Motor neuron (in vitro differentiated cells): ENCODE measurements around the gene MFSD6. TPM values are rescaled to one million over a fixed set of nuclear protein-coding genes. Genes with fewer than 3 reads are reported as not detected.

Experiments
- ATAC-seq, 8 experiments: fragments of 200-7000 bp; cut with Tn5 transposase; replicated peaks in 6 of 8; 2 replicates each; pipeline ENCODE4 v1.8.0; 2021; ENCODE audit warnings: mild to moderate bottlenecking in 8 of 8, moderate library complexity in 8 of 8
- H3K27ac ChIP-seq, 2 donors: fragments of 250-450 bp; sonication (Bioruptor Pico); 2 replicates each; pipeline ENCODE4 v1.9.0; 2021; ENCODE audit warnings: antibody characterized with exemption in 2 of 2, mild to moderate bottlenecking in 2 of 2, moderate library complexity in 1 of 2
- H3K4me1 ChIP-seq, 2 donors: fragments of 250-450 bp; sonication (Bioruptor Pico); replicated peaks in 1 of 2; 2 replicates each; pipeline ENCODE4 v1.6.1; 2021; ENCODE audit warnings: antibody characterized with exemption in 2 of 2, mild to moderate bottlenecking in 2 of 2, moderate library complexity in 1 of 2
- H3K4me3 ChIP-seq, 5 donors: fragments of 250-450 bp; sonication (Bioruptor Pico); 2 replicates each; pipeline ENCODE4 v1.9.0; 2021; ENCODE audit warnings: antibody characterized with exemption in 5 of 5, mild to moderate bottlenecking in 5 of 5, moderate library complexity in 4 of 5
- WGBS, 10 experiments: fragments of 450-650 bp; shearing (Covaris generic); methylation state at CpG; one replicate each; pipeline ENCODE4 v1.0.0; 2022; 5-methylcytosine and 5-hydroxymethylcytosine counted together
- in situ Hi-C, 9 experiments: fragments of 400-800 bp; cut with MboI; loops; one replicate each; pipeline ENCODE4 v1.15.0; 2021; ENCODE audit warnings: low sequenced_read_pairs in 9 of 9, low pct_unique_long_range_greater_than_20kb in 2 of 9; ENCODE audit not compliant: unreplicated experiment in 9 of 9
- total RNA-seq, 8 experiments: library from RNA; unstranded; fragments of 300-600 nt; gene quantifications; 2 replicates each; pipeline versions ENCODE4 v1.2.3 to v1.2.4, GENCODE V29; 2022

Gene MFSD6
- total RNA-seq, 8 experiments from 2014 or later, result 3.9 to 21.7 (median 12.4) TPM

DNA sequence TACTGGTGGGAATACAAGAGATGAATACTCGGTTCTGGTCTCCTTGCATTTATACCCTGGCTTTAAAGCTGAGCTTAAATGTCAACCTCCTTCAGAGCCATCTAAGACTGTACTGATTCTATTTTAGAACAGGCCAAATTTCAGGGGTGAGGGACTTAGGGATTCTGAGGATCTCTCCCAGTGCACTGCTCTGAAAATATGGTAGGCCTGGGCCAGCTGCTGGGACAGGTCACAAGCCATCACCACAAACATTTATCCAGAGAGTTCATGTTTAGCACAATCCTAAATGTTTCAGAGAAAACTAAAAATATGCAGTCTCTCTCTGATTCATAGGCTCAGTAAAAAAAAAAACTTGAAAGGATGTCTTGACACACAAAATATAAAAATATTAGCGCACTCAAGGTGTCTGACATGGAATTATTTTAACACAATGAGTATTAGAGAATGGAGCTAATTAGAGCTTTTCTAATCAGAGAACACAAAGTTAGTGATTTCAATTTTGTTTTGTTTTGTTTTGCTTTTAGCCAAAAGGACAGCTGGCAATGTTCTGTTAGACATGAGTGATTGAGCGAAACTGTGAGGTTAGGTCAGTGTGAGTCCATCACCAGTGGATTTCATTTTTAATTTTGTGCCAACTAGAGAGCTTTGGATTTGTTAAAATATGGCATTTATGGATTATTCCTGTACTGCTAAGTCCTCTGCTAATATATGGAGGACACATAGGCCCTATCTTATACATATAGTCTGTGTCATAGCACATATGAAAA is 38.8 kb downstream of the MFSD6 start:
- no peak overlapping the region for H3K4me3 ChIP-seq
- WGBS, 10 experiments, result 71 to 100% (median 97%) methylated on average over 1 to 3 of the region's 3 CpGs; no CpG with 5 or more reads in 2 of the 10 experiments
- no peak overlapping the region for H3K27ac ChIP-seq
- H3K4me1 ChIP-seq, result no peaks in the 10 kb centered on the region
- in situ Hi-C loops, result no loop called here
- ATAC-seq, result no peak

GRCh38 chr2:190447766-190448165 is 39.6 kb downstream of the MFSD6 start:
- no peak overlapping the region for H3K27ac ChIP-seq
- no peak for ATAC-seq
- no peak overlapping the region for H3K4me3 ChIP-seq
- no peaks in the 10 kb centered on the region for H3K4me1 ChIP-seq
- in situ Hi-C loops, result no loop called here

DNA sequence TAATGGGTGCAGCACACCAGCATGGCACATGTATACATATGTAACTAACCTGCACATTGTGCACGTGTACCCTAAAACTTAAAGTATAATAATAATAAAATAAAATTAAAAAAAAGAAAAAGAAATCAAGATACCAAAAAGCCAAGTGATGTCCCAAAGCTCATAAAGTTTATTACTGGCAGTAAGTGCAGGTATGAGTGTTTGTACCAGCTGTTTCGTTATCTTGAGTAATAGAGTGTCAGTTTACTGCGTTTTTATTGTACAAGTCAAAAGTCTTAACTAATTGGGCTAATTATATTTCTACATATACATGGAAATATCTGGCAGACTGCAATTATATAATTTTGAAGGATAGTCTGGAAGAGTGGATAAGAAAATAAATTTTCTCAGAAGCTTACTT is 41.8 kb downstream of the MFSD6 start:
- ATAC-seq, result no peak
- no peaks in the 10 kb centered on the region for H3K4me1 ChIP-seq
- no peak overlapping the region for H3K27ac ChIP-seq
- WGBS, 10 experiments, result 83 to 100% (median 100%) methylated on average over 1 to 3 of the region's 3 CpGs; no CpG with 5 or more reads in 1 of the 10 experiments
- no peak overlapping the region for H3K4me3 ChIP-seq
- in situ Hi-C loops, result no loop called here

DNA sequence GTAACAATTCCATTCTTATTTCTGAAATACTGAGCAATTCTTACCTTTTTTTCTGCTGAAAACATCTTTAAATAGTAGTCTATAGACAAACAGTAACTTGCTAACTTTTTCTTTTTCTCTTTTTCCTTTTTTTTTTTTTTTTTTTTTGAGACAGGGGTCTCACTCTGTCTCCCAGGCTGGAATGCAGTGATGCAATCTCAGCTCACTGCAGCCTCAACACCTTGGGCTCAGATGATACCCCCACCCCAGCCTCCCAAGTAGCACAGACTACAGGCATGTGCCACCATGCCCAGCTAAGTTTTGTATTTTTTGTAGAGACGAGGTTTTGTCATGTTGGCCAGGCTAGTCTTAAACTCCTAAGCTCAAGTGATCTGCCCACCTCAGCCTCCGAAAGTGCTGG is 42.2 kb downstream of the MFSD6 start:
- 92 to 100% (median 100%) methylated on average over 1 to 2 of the region's 2 CpGs; no CpG with 5 or more reads in 4 of the 10 experiments for WGBS, 10 experiments
- ATAC-seq, result no peak
- no peak overlapping the region for H3K4me3 ChIP-seq
- in situ Hi-C loops, result no loop called here
- no peak overlapping the region for H3K27ac ChIP-seq
- H3K4me1 ChIP-seq, result no peaks in the 10 kb centered on the region

DNA sequence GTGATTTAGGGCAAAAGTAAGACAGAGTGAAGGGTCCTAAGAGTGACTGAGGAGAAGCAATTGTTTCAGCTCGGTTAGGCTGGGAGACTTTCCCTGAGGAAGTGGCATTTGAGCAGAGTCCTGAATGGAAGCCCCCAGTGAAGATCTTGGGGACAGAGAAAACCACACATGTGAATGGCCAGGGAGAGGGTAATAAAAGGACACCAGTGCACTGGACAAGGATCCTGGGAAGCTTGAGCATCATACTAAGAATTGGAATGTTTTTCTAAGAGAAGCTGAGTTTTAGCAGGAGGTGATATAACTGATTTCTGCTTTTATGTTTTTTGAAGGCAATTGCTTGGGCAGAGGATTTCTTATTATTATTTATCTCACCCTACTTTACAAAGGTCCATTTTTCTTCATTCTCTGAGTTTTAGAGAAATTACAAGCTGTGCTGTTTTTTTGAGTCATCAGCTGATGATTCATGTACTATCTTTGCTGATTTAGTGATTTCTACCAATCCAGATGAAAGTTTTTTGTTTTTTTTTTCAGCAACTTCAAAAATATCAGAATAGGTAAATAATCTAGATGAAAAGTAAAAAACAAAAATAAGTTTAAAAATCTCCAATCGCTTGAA is 43.5 kb downstream of the MFSD6 start:
- WGBS, 10 experiments, result 57 to 100% (median 86%) methylated on average over 1 to 2 of the region's 2 CpGs; no CpG with 5 or more reads in 1 of the 10 experiments
- ATAC-seq, result no peak
- H3K4me1 ChIP-seq, result no peaks in the 10 kb centered on the region
- H3K4me3 ChIP-seq, result no peak overlapping the region
- in situ Hi-C loops, result no loop called here
- H3K27ac ChIP-seq, result no peak overlapping the region

- WGBS, 10 experiments, result 25 to 100% (median 71%) methylated on average over 1 of the region's 1 CpG; no CpG with 5 or more reads in 3 of the 10 experiments
- in situ Hi-C loops, result no loop called here
- Histone ChIP-seq H3K27ac (no peak overlapping the region), H3K4me3 (no peak overlapping the region), H3K4me1 (no peaks in the 10 kb centered on the region)
- no peak for ATAC-seq
Observed at GRCh38 chr2:190452433-190452832, 44.3 kb downstream of the MFSD6 start.

GRCh38 chr2:190454795-190455194 is 46.6 kb downstream of the MFSD6 start:
- no peaks in the 10 kb centered on the region for H3K4me1 ChIP-seq
- WGBS, 10 experiments, result 93% methylated on average over 2 of the region's 2 CpGs; no CpG with 5 or more reads in 9 of the 10 experiments
- no peak overlapping the region for H3K4me3 ChIP-seq
- in situ Hi-C loops, result no loop called here
- peak in 1 of 8 experiments; percentile 81 for ATAC-seq
- no peak overlapping the region for H3K27ac ChIP-seq

GRCh38 chr2:190455358-190456095 is 47.4 kb downstream of the MFSD6 start:
- ATAC-seq, result no peak

GRCh38 chr2:190456833-190457232 is 48.7 kb downstream of the MFSD6 start:
- ATAC-seq, result no peak
- in situ Hi-C loops, result no loop called here
- 83 to 100% (median 95%) methylated on average over 1 to 7 of the region's 7 CpGs; no CpG with 5 or more reads in 2 of the 10 experiments for WGBS, 10 experiments

More at GRCh38 chr2:190455358-190456095, 47.4 kb downstream of the MFSD6 start:
- H3K27ac ChIP-seq, result no peak overlapping the region
- in situ Hi-C loops, result no loop called here
- H3K4me3 ChIP-seq, result no peak overlapping the region
- H3K4me1 ChIP-seq, result no peaks in the 10 kb centered on the region
- WGBS, 10 experiments, result 44 to 100% (median 88%) methylated on average over 1 to 7 of the region's 7 CpGs

GRCh38 chr2:190457256-190457655 is 49.1 kb downstream of the MFSD6 start:
- H3K4me1 ChIP-seq, result no peaks in the 10 kb centered on the region
- 92 to 100% (median 100%) methylated on average over 1 to 2 of the region's 2 CpGs; no CpG with 5 or more reads in 6 of the 10 experiments for WGBS, 10 experiments
- H3K27ac ChIP-seq, result no peak overlapping the region
- in situ Hi-C loops, result no loop called here
- no peak for ATAC-seq
- no peak overlapping the region for H3K4me3 ChIP-seq

More at GRCh38 chr2:190456833-190457232, 48.7 kb downstream of the MFSD6 start:
- Histone ChIP-seq H3K4me3 (no peak overlapping the region), H3K27ac (no peak overlapping the region), H3K4me1 (no peaks in the 10 kb centered on the region)

DNA sequence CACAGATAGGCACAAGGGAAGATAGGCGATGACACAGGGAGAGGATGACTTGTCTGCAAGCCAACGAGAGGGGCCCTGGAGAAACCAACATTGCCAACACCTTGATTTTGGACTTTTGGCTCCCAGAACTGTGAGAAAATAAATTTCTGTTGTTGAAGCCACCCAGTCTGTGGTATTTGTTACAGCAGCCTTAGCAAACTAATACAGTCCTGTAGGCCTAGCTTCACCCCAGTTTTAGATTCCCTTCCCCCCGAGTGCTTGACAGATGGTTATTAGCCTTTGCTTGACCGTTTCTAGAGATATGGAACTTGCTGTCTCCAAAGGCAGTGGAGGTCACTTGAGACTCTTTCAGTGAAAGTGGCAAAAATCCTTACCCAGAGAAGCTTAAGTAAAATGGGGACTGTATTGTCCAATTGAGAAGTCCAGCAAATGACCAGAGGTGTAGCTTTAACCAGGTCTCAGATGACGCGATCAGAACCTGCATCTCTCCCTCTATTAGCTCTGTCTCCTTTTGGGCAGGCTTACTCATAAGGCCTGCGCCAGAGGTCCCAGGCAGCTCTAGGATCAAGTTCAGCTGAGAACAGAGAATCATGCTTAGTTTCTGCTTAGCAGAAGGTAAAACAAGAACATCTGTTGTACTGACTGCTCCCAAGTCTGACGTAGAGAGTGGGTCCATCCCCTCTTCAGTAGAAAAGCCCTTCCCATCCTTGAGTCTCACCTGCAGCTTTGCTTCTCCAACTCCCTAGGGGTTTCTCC is 50.4 kb downstream of the MFSD6 start:
- H3K4me3 ChIP-seq, result no peak overlapping the region
- WGBS, 10 experiments, result 67 to 100% (median 93%) methylated on average over 1 to 5 of the region's 8 CpGs
- no peak overlapping the region for H3K27ac ChIP-seq
- ATAC-seq, result no peak
- in situ Hi-C loops, result no loop called here
- H3K4me1 ChIP-seq, result no peaks in the 10 kb centered on the region

GRCh38 chr2:190459881-190460280 is 51.7 kb downstream of the MFSD6 start:
- Histone ChIP-seq H3K4me1 (no peaks in the 10 kb centered on the region), H3K27ac (no peak overlapping the region), H3K4me3 (no peak overlapping the region)
- WGBS, 10 experiments, result 75 to 100% (median 100%) methylated on average over 1 of the region's 1 CpG; no CpG with 5 or more reads in 5 of the 10 experiments
- in situ Hi-C loops, result no loop called here
- no peak for ATAC-seq
